OCI-LY7 (cell line): ENCODE results near the gene GGNBP2. TPM values are rescaled to one million over a fixed set of nuclear protein-coding genes. Genes with fewer than 3 reads are reported as not detected.

Experiments used
- BruUV-seq: library from RNA; stranded (reverse); fragments of 400-500 nt; replicated peaks from 2 replicates; lab custom pipeline; 2021; lab: Mats Ljungman, UMichigan
- CTCF ChIA-PET: fragments of 300-600 bp; sonication (Branson Sonifier 250); formaldehyde crosslinking; loops from one replicate; lab custom pipeline; 2022; ENCODE audit warnings: antibody characterized with exemption; ENCODE audit not compliant: unreplicated experiment; lab: Charles Lee
- POLR2A ChIA-PET: fragments of 300-600 bp; sonication (Branson Sonifier 250); formaldehyde crosslinking; loops from one replicate; lab custom pipeline; 2022; ENCODE audit warnings: antibody characterized with exemption; lab: Charles Lee
- DNase-seq: peaks from one replicate; pipeline ENCODE4 v3.0.0-alpha.2; 2015; ENCODE audit warnings: low spot score
- H2AFZ ChIP-seq: fragments of 200-600 bp; sonication (generic), shearing (Covaris generic); 2 replicates; pipeline ENCODE4 v1.6.1; 2014; ENCODE audit warnings: mild to moderate bottlenecking, antibody characterized with exemption, low read length, moderate library complexity
- H3K27ac ChIP-seq: fragments of 200-600 bp; sonication (generic); 2 replicates; pipeline ENCODE4 v1.5.1; 2014; ENCODE audit warnings: mixed run types, low read depth, mild to moderate bottlenecking, moderate library complexity, low read length, inconsistent platforms; ENCODE audit not compliant: poor library complexity, severe bottlenecking
- H3K36me3 ChIP-seq: fragments of 200-600 bp; sonication (generic); 2 replicates; pipeline ENCODE4 v1.6.1; 2014; ENCODE audit warnings: mild to moderate bottlenecking, antibody characterized with exemption, low read length, moderate library complexity, mixed read lengths; ENCODE audit not compliant: insufficient read depth
- H3K4me1 ChIP-seq: fragments of 200-600 bp; sonication (generic); 2 replicates; pipeline ENCODE4 v1.5.1; 2014; ENCODE audit warnings: mild to moderate bottlenecking, low read length; ENCODE audit not compliant: insufficient read depth, poor library complexity, severe bottlenecking
- H3K4me2 ChIP-seq: fragments of 200-600 bp; sonication (generic); 2 replicates; pipeline ENCODE4 v1.6.1; 2014; ENCODE audit warnings: mild to moderate bottlenecking, low read length
- H3K4me3 ChIP-seq: fragments of 200-600 bp; sonication (generic); 2 replicates; pipeline ENCODE4 v1.5.1; 2014; ENCODE audit warnings: mild to moderate bottlenecking, low read depth, low read length; ENCODE audit not compliant: poor library complexity, severe bottlenecking
- H3K79me2 ChIP-seq: fragments of 200-600 bp; sonication (generic); 2 replicates; pipeline ENCODE4 v1.6.1; 2016; ENCODE audit warnings: low read depth, mild to moderate bottlenecking, low read length, moderate library complexity, mixed read lengths; ENCODE audit not compliant: insufficient read depth
- H3K9me2 ChIP-seq: fragments of 200-600 bp; sonication (generic); 2 replicates; pipeline ENCODE4 v1.6.1; 2016; ENCODE audit warnings: mild to moderate bottlenecking, low read length, mixed read lengths; ENCODE audit not compliant: insufficient read depth
- H3K9me3 ChIP-seq: fragments of 200-600 bp; sonication (generic); 2 replicates; pipeline ENCODE4 v1.6.1; 2014; ENCODE audit warnings: mild to moderate bottlenecking, mixed run types, low read length, mixed read lengths
- H4K20me1 ChIP-seq: fragments of 200-600 bp; sonication (generic); 2 replicates; pipeline ENCODE4 v1.6.1; 2014; ENCODE audit warnings: mild to moderate bottlenecking, antibody characterized with exemption, low read length, moderate library complexity, mixed read lengths; ENCODE audit not compliant: insufficient read depth
- EZH2phosphoT487 ChIP-seq: fragments of 200-600 bp; sonication (generic); IDR thresholded peaks from 2 replicates; pipeline ENCODE4 v1.6.1; 2018; ENCODE audit warnings: low read depth, borderline replicate concordance, mild to moderate bottlenecking, mixed run types, antibody characterized with exemption, low read length, moderate library complexity, mixed read lengths
- intact Hi-C: fragments of 100-400 bp; cut with micrococcal nuclease; formaldehyde crosslinking; loops from one replicate; pipeline ENCODE4 v1.10.0; 2022; ENCODE audit not compliant: unreplicated experiment
- total RNA-seq, 2 experiments: library from RNA; depleted of rRNA in 1 of 2; stranded (reverse); fragments of >200 nt in 1 of 2; shearing (Covaris generic) in 1 of 2; gene quantifications; 2 replicates each; pipeline ENCODE4 v1.2.3, GENCODE V29; 2014 to 2022
- TF ChIP-seq, protein P1 (sequence below): fragments of 200-600 bp; sonication (generic); conservative IDR thresholded peaks from 2 replicates; pipeline ENCODE4 v1.5.1; 2014; ENCODE audit warnings: mild to moderate bottlenecking, antibody characterized with exemption, low read length, moderate library complexity, mixed read lengths

Gene GGNBP2
- total RNA-seq, 2 experiments from 2014 or later = 66.5 to 115 TPM

DNA sequence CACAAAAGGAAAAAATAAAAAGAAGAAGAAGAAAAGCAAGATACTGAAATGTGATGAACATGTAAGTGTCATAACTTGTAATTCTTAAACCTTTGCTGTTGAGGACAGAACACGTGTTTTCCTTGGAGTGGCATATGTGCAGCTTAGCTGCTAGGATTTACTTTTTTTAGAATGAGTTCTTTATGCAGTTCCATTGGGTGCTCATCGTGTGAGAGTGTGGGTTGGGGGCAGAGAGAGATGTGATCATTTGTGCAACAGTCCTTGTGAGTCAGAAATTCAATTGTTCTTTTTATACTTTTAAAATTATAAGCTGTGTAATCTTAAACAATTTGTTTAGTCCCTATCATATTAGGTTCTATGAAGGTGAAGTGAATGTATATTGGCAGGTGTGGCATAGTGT lies 41.4 kb downstream of the GGNBP2 start:
- Histone ChIP-seq H3K36me3 (peaks cover 96% of the 10 kb centered on the region), H3K4me2 (no peak overlapping the region), H2AFZ (no peak overlapping the region), H3K79me2 (no peaks in the 10 kb centered on the region), H4K20me1 (peaks cover 7% of the 10 kb centered on the region; the same call in 1 of the 2 replicates), H3K9me2 (no peaks in the 10 kb centered on the region), H3K27ac (no peak overlapping the region), H3K4me3 (no peak overlapping the region), H3K4me1 (peaks cover 1% of the 10 kb centered on the region), H3K9me3 (no peaks in the 10 kb centered on the region)
- no peak for DNase-seq
- BruUV-seq = no TSS peak
- intact Hi-C loops = no loop called here
- TF ChIP-seq, protein P1, sequence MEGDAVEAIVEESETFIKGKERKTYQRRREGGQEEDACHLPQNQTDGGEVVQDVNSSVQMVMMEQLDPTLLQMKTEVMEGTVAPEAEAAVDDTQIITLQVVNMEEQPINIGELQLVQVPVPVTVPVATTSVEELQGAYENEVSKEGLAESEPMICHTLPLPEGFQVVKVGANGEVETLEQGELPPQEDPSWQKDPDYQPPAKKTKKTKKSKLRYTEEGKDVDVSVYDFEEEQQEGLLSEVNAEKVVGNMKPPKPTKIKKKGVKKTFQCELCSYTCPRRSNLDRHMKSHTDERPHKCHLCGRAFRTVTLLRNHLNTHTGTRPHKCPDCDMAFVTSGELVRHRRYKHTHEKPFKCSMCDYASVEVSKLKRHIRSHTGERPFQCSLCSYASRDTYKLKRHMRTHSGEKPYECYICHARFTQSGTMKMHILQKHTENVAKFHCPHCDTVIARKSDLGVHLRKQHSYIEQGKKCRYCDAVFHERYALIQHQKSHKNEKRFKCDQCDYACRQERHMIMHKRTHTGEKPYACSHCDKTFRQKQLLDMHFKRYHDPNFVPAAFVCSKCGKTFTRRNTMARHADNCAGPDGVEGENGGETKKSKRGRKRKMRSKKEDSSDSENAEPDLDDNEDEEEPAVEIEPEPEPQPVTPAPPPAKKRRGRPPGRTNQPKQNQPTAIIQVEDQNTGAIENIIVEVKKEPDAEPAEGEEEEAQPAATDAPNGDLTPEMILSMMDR = no peak
- no peak for TF ChIP-seq EZH2phosphoT487
- ChIA-PET POLR2A (interaction anchor here (0.6 to 0.7 kb wide), 2 partner anchors 50 to 208 kb away, joined by 3 to 4 read pairs; no protein-coding TSS in a partner anchor), CTCF (no interaction called here)

DNA sequence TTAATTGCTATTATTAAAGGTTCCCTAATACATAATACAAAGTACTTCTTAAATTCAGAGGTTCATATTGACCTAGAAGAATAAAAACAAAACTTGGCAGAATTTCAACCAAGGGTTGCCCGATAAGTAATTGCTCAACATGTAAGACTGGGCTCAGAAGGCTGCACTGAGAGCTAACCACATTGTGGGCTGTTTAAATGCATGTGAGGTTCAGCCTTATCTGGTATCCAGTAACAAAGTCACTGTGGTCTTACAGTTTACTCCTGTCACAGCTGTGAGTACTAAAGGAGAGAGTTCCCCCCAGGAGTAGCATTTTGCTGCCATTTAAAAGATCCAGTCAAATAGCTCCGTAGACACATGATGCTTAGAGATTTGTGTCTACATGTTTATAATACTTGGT lies 45.4 kb downstream of the GGNBP2 start:
- ChIA-PET POLR2A (no interaction called here), CTCF (no interaction called here)
- intact Hi-C loops = no loop called here
- no peak overlapping the region for H3K4me2 ChIP-seq
- no peaks in the 10 kb centered on the region for H3K9me3 ChIP-seq
- DNase-seq = no peak
- peaks cover 19% of the 10 kb centered on the region for H3K4me1 ChIP-seq
- no peaks in the 10 kb centered on the region for H3K9me2 ChIP-seq
- no peak overlapping the region for H3K4me3 ChIP-seq
- no peak overlapping the region for H3K27ac ChIP-seq
- H3K36me3 ChIP-seq = peaks cover 60% of the 10 kb centered on the region
- no peaks in the 10 kb centered on the region for H3K79me2 ChIP-seq
- TF ChIP-seq EZH2phosphoT487 = no peak
- TF ChIP-seq, protein P1 = no peak
- no TSS peak for BruUV-seq
- no peak overlapping the region for H2AFZ ChIP-seq
- H4K20me1 ChIP-seq = peaks cover 3% of the 10 kb centered on the region; the same call in 1 of the 2 replicates

- CTCF ChIA-PET = no interaction called here
- peak within 1 kb of the TSS; percentile 53; the same call in 1 of the 2 replicates for H2AFZ ChIP-seq
Measured at GRCh38 chr17:36591434-36592315, 47.0 kb downstream of the GGNBP2 start, which contains the start of gene DHRS11. Gene DHRS11, plus strand, starts transcription at chr17:36591879. Its CDS starts 131 bp downstream, at chr17:36592010.

More at GRCh38 chr17:36591434-36592315, 47.0 kb downstream of the GGNBP2 start, which contains the start of gene DHRS11:
- H3K4me3 ChIP-seq = peak within 1 kb of the TSS; percentile 82
- peak; percentile 78 for DNase-seq
- no peaks in the 10 kb centered on the region for H3K79me2 ChIP-seq
- H3K36me3 ChIP-seq = peaks cover 46% of the 10 kb centered on the region
- POLR2A ChIA-PET = no interaction called here
- H3K4me2 ChIP-seq = peak within 1 kb of the TSS; percentile 91
- TF ChIP-seq, protein P1 = no peak
- TF ChIP-seq EZH2phosphoT487 = no peak
- peaks cover 3% of the 10 kb centered on the region; the same call in 1 of the 2 replicates for H4K20me1 ChIP-seq
- H3K27ac ChIP-seq = peak within 1 kb of the TSS; percentile 18
- no peaks in the 10 kb centered on the region for H3K9me3 ChIP-seq
- H3K9me2 ChIP-seq = no peaks in the 10 kb centered on the region
- BruUV-seq = no TSS peak
- peaks cover 19% of the 10 kb centered on the region for H3K4me1 ChIP-seq
- intact Hi-C loops = no loop called here
